HG03378 (cell line): ENCODE measurements around the gene LCN2.

Source experiments
- ATAC-seq: cut with Tn5 transposase; IDR thresholded peaks from one replicate; pipeline ENCODE4 v1.9.1; 2021; ENCODE audit warnings: mild to moderate bottlenecking, moderate library complexity; ENCODE audit not compliant: unreplicated experiment

LCN2 gene

GRCh38 chr9:128191406-128192046, 42.3 kb downstream of the LCN2 start, which contains the start of gene CIZ1:
Gene CIZ1, minus strand, starts transcription at chr9:128191572. Its CDS starts 715 bp downstream, at chr9:128190857.
- ATAC-seq: no peak

- ATAC-seq: no peak
These were observed 43.5 kb downstream of the LCN2 start for GRCh38 chr9:128192601-128193371.

GRCh38 chr9:128193469-128194096, 44.3 kb downstream of the LCN2 start:
- no peak for ATAC-seq

GRCh38 chr9:128201441-128202369, 52.5 kb downstream of the LCN2 start:
- no peak for ATAC-seq

GRCh38 chr9:128202648-128203023, 53.4 kb downstream of the LCN2 start:
- no peak for ATAC-seq
